SK-N-SH treated with all-trans-retinoic acid at 6 μM for 48 hours (cell line): ENCODE measurements around the gene SDC3.
A peak's percentile ranks its signal among the peaks of the same experiment; 100 is the strongest.
"Not testable (repeated sequence)": the region's sequence is repeated elsewhere in the genome, so short reads cannot be mapped to it uniquely, and the experiment has no call there.

ENCODE experiments used
- ATAC-seq: fragments of 200-7000 bp; cut with Tn5 transposase; 3 replicates; pipeline ENCODE4 v1.9.1; 2020; ENCODE audit warnings: mild to moderate bottlenecking, moderate library complexity
- ARNTL ChIP-seq: fragments of 450-650 bp; formaldehyde crosslinking; IDR thresholded peaks from 2 replicates; pipeline ENCODE4 v1.5.0; 2020; ENCODE audit warnings: low read depth, mild to moderate bottlenecking, moderate library complexity, borderline replicate concordance
- BACH2 ChIP-seq: fragments of 250-450 bp; sonication (Bioruptor Pico); IDR thresholded peaks from 2 replicates; pipeline ENCODE4 v1.9.0; 2021; ENCODE audit warnings: mild to moderate bottlenecking, borderline replicate concordance
- CSDC2 ChIP-seq: fragments of 250-450 bp; sonication (Bioruptor Pico); IDR thresholded peaks from 2 replicates; pipeline ENCODE4 v1.5.0; 2020; ENCODE audit warnings: mild to moderate bottlenecking, moderate library complexity
- ESRRG ChIP-seq: fragments of 250-450 bp; sonication (Bioruptor Pico); IDR thresholded peaks from 2 replicates; pipeline ENCODE4 v1.6.1; 2021; ENCODE audit warnings: mild to moderate bottlenecking
- GLIS3 ChIP-seq: fragments of 250-450 bp; sonication (Bioruptor Pico); IDR thresholded peaks from 2 replicates; pipeline ENCODE4 v1.5.0; 2020; ENCODE audit warnings: mild to moderate bottlenecking, moderate library complexity
- ISL1 ChIP-seq: fragments of 250-450 bp; sonication (Bioruptor Pico); IDR thresholded peaks from 2 replicates; pipeline ENCODE4 v2.1.2; 2022; ENCODE audit warnings: mild to moderate bottlenecking, moderate library complexity
- OSR1 ChIP-seq: fragments of 250-450 bp; sonication (Bioruptor Pico); IDR thresholded peaks from 2 replicates; pipeline ENCODE4 v1.8.0; 2022; ENCODE audit warnings: moderate library complexity, mild to moderate bottlenecking, inconsistent platforms
- RARB ChIP-seq: fragments of 250-450 bp; sonication (Bioruptor Pico); IDR thresholded peaks from 2 replicates; pipeline ENCODE4 v1.8.0; 2021; ENCODE audit warnings: mild to moderate bottlenecking, moderate library complexity
- SNAI2 ChIP-seq: fragments of 250-450 bp; sonication (Bioruptor Pico); IDR thresholded peaks from 2 replicates; pipeline ENCODE4 v1.5.0; 2020; ENCODE audit warnings: mild to moderate bottlenecking, moderate library complexity
- TCF4 ChIP-seq: fragments of 250-450 bp; sonication (Bioruptor Pico); IDR thresholded peaks from 2 replicates; pipeline ENCODE4 v1.8.0; 2021; ENCODE audit warnings: mild to moderate bottlenecking, moderate library complexity, borderline replicate concordance
- TOX ChIP-seq: fragments of 250-450 bp; sonication (Bioruptor Pico); IDR thresholded peaks from 2 replicates; pipeline ENCODE4 v1.8.0; 2021; ENCODE audit warnings: mild to moderate bottlenecking, moderate library complexity, borderline replicate concordance
- ZC3H10 ChIP-seq: fragments of 250-450 bp; sonication (Bioruptor Pico); IDR thresholded peaks from 2 replicates; pipeline ENCODE4 v1.5.1; 2021; ENCODE audit warnings: mild to moderate bottlenecking, moderate library complexity
- ZFP3 ChIP-seq: fragments of 250-450 bp; sonication (Bioruptor Pico); IDR thresholded peaks from 2 replicates; pipeline ENCODE4 v1.5.0; 2020; ENCODE audit warnings: mild to moderate bottlenecking, moderate library complexity
- ZFP30 ChIP-seq: fragments of 450-650 bp; formaldehyde crosslinking; IDR thresholded peaks from 2 replicates; pipeline ENCODE4 v1.5.0; 2022; ENCODE audit warnings: mild to moderate bottlenecking, moderate library complexity
- ZNF565 ChIP-seq: fragments of 450-650 bp; formaldehyde crosslinking; conservative IDR thresholded peaks from 2 replicates; pipeline ENCODE4 v1.5.0; 2020; ENCODE audit warnings: low read depth, mild to moderate bottlenecking, moderate library complexity
- ZNF70 ChIP-seq: fragments of 450-650 bp; formaldehyde crosslinking; IDR thresholded peaks from 2 replicates; pipeline ENCODE4 v1.5.0; 2020; ENCODE audit warnings: mild to moderate bottlenecking, moderate library complexity
- ZNF8 ChIP-seq: fragments of 450-650 bp; formaldehyde crosslinking; IDR thresholded peaks from 2 replicates; pipeline ENCODE4 v1.5.0; 2020; ENCODE audit warnings: mild to moderate bottlenecking, moderate library complexity
- TF ChIP-seq, protein P1 (sequence below): fragments of 250-450 bp; sonication (Bioruptor Pico); IDR thresholded peaks from 2 replicates; pipeline ENCODE4 v1.8.0; 2021; ENCODE audit warnings: low read depth, mild to moderate bottlenecking, moderate library complexity, borderline replicate concordance
- TF ChIP-seq, protein P2 (sequence below): fragments of 250-450 bp; sonication (Bioruptor Pico); IDR thresholded peaks from 2 replicates; pipeline ENCODE4 v1.5.1; 2020; ENCODE audit warnings: low read depth, mild to moderate bottlenecking, moderate library complexity
- TF ChIP-seq, protein P3 (sequence below): fragments of 250-450 bp; sonication (Bioruptor Pico); IDR thresholded peaks from 2 replicates; pipeline ENCODE4 v1.5.1; 2021; ENCODE audit warnings: mild to moderate bottlenecking, moderate library complexity
- TF ChIP-seq, protein P4 (sequence below): fragments of 250-450 bp; sonication (Bioruptor Pico); IDR thresholded peaks from 2 replicates; pipeline ENCODE4 v1.8.0; 2020; ENCODE audit warnings: mild to moderate bottlenecking, moderate library complexity, borderline replicate concordance
- TF ChIP-seq, protein P5 (sequence below): fragments of 250-450 bp; sonication (Bioruptor Pico); IDR thresholded peaks from 2 replicates; pipeline ENCODE4 v1.5.0; 2020; ENCODE audit warnings: mild to moderate bottlenecking, moderate library complexity

The SDC3 gene

DNA sequence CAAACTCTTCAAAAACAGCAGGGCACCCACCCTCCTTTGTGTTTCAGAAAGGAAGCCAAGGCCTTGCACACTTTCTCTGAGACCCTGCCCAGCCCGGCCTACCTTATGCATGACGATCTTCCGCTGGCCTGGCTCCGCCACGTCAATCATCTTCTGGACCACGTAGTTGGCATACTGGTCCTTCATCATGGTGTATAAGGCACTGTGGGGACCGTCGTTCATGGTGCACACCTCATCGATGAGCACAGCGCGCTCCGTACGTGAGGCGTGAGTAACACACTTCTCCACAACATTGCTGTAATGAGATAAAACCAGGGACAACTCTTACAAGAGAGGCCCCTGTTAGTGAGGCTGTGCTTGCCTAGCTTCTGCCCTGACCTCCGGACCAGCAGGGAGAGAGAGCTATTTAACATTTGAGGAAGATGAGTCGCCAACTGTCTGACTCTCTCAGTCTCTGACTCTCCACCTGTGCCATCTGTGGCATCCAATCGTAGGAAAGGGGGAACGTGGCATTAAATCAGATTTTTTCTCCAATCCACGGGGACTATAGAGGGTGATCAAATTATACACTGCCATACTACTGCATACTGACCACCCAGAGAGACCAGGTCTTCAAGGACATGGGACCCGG, 28.1 kb upstream of the SDC3 start:
- no peak for TF ChIP-seq ZNF8
- ATAC-seq, result no peak

DNA sequence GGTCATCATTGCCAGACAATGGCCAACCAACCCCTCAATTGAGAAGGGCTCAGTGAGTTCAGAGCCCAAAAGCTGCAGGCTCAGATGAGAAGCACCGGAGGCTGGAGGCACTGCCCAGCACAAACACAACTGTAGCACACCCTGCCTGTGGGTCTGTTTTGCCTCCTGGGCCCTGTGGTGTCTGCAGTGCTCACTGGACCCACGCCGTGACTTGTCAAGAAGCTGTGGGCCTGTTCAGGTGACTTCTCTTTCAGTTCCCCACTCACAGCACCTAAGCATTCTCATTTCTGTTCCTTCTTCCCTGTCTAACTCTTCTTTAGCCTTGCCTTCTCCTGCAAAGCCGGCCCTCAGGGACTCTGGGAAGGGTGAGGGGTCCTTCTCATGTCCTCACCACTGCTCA, 27.2 kb upstream of the SDC3 start:
- ATAC-seq, result not testable (repeated sequence)

DNA sequence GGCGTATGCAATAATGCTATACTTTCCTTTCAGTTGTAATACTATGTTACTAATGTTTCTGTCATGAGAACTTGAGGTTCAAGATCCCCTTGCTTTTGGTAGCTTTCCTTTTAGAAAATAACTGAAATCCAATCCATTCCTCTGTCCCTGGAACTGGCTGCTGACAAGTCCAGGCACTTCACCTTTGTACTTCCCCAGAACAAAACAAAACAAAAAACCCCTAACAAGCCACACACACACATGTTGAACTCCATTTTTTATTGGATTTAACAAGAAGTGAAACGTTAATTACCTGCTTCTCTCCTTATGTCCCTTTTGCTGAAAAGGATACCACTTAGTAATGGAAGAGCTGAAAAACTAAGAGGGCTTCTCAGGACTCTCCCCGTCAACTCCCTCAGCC, 26.1 kb upstream of the SDC3 start:
- ATAC-seq, result no peak
- no peak for TF ChIP-seq GLIS3
- no peak for TF ChIP-seq ISL1 (CRISPR knock-in tag)
- no peak for TF ChIP-seq TOX
- TF ChIP-seq TCF4 (CRISPR knock-in tag), result no peak
- TF ChIP-seq CSDC2 (CRISPR knock-in tag), result no peak
- no peak for TF ChIP-seq ZNF70
- no peak for TF ChIP-seq RARB (CRISPR knock-in tag)
- TF ChIP-seq SNAI2 (CRISPR knock-in tag), result no peak
- TF ChIP-seq, protein P1, sequence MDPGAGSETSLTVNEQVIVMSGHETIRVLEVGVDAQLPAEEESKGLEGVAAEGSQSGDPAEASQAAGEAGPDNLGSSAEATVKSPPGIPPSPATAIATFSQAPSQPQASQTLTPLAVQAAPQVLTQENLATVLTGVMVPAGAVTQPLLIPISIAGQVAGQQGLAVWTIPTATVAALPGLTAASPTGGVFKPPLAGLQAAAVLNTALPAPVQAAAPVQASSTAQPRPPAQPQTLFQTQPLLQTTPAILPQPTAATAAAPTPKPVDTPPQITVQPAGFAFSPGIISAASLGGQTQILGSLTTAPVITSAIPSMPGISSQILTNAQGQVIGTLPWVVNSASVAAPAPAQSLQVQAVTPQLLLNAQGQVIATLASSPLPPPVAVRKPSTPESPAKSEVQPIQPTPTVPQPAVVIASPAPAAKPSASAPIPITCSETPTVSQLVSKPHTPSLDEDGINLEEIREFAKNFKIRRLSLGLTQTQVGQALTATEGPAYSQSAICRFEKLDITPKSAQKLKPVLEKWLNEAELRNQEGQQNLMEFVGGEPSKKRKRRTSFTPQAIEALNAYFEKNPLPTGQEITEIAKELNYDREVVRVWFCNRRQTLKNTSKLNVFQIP, result no peak
- TF ChIP-seq, protein P2, sequence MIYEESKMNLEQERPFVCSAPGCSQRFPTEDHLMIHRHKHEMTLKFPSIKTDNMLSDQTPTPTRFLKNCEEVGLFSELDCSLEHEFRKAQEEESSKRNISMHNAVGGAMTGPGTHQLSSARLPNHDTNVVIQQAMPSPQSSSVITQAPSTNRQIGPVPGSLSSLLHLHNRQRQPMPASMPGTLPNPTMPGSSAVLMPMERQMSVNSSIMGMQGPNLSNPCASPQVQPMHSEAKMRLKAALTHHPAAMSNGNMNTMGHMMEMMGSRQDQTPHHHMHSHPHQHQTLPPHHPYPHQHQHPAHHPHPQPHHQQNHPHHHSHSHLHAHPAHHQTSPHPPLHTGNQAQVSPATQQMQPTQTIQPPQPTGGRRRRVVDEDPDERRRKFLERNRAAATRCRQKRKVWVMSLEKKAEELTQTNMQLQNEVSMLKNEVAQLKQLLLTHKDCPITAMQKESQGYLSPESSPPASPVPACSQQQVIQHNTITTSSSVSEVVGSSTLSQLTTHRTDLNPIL, result no peak
- TF ChIP-seq ZC3H10 (CRISPR knock-in tag), result no peak
- no peak for TF ChIP-seq ZFP30 (CRISPR knock-in tag)
- TF ChIP-seq, protein P3, sequence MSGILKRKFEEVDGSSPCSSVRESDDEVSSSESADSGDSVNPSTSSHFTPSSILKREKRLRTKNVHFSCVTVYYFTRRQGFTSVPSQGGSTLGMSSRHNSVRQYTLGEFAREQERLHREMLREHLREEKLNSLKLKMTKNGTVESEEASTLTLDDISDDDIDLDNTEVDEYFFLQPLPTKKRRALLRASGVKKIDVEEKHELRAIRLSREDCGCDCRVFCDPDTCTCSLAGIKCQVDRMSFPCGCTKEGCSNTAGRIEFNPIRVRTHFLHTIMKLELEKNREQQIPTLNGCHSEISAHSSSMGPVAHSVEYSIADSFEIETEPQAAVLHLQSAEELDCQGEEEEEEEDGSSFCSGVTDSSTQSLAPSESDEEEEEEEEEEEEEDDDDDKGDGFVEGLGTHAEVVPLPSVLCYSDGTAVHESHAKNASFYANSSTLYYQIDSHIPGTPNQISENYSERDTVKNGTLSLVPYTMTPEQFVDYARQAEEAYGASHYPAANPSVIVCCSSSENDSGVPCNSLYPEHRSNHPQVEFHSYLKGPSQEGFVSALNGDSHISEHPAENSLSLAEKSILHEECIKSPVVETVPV (CRISPR knock-in tag), result no peak
- no peak for TF ChIP-seq ZNF8
- TF ChIP-seq ARNTL, result no peak
- no peak for TF ChIP-seq OSR1 (CRISPR knock-in tag)
- TF ChIP-seq, all 23 proteins: peak for 0

DNA sequence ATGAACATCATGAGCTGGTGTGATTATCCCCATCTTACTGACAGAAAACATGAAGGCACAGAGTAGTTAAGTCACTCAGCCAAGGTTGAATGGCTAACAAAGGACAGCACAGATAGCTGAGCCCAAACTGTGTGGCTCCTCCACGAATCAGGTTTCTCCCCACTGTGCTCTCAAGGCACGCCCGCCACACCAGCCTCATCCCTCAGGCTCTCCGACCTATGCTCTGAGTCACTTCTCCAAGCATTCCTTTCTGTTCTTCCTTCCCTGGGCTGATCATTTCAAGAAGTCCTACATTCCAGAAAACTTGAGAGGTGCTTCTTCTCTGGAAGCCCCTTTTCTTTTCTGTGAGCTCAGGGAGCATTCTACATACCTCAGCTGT, 25.3 kb upstream of the SDC3 start:
- TF ChIP-seq RARB (CRISPR knock-in tag), result no peak
- no peak for TF ChIP-seq ZC3H10 (CRISPR knock-in tag)
- no peak for TF ChIP-seq ISL1 (CRISPR knock-in tag)
- TF ChIP-seq OSR1 (CRISPR knock-in tag), result no peak
- no peak for TF ChIP-seq CSDC2 (CRISPR knock-in tag)
- TF ChIP-seq ZFP3 (CRISPR knock-in tag), result no peak
- TF ChIP-seq BACH2, result no peak
- TF ChIP-seq, protein P4, sequence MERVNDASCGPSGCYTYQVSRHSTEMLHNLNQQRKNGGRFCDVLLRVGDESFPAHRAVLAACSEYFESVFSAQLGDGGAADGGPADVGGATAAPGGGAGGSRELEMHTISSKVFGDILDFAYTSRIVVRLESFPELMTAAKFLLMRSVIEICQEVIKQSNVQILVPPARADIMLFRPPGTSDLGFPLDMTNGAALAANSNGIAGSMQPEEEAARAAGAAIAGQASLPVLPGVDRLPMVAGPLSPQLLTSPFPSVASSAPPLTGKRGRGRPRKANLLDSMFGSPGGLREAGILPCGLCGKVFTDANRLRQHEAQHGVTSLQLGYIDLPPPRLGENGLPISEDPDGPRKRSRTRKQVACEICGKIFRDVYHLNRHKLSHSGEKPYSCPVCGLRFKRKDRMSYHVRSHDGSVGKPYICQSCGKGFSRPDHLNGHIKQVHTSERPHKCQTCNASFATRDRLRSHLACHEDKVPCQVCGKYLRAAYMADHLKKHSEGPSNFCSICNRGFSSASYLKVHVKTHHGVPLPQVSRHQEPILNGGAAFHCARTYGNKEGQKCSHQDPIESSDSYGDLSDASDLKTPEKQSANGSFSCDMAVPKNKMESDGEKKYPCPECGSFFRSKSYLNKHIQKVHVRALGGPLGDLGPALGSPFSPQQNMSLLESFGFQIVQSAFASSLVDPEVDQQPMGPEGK (CRISPR knock-in tag), result no peak
- TF ChIP-seq, protein P3 (CRISPR knock-in tag), result no peak
- TF ChIP-seq, protein P1, result no peak
- TF ChIP-seq ZFP30 (CRISPR knock-in tag), result no peak
- no peak for TF ChIP-seq ARNTL
- TF ChIP-seq TOX, result no peak
- TF ChIP-seq ZNF8, result no peak
- TF ChIP-seq, protein P2, result no peak
- TF ChIP-seq ZNF565, result no peak
- TF ChIP-seq ZNF70, result no peak
- TF ChIP-seq SNAI2 (CRISPR knock-in tag), result no peak
- no peak for TF ChIP-seq ESRRG
- TF ChIP-seq, protein P5, sequence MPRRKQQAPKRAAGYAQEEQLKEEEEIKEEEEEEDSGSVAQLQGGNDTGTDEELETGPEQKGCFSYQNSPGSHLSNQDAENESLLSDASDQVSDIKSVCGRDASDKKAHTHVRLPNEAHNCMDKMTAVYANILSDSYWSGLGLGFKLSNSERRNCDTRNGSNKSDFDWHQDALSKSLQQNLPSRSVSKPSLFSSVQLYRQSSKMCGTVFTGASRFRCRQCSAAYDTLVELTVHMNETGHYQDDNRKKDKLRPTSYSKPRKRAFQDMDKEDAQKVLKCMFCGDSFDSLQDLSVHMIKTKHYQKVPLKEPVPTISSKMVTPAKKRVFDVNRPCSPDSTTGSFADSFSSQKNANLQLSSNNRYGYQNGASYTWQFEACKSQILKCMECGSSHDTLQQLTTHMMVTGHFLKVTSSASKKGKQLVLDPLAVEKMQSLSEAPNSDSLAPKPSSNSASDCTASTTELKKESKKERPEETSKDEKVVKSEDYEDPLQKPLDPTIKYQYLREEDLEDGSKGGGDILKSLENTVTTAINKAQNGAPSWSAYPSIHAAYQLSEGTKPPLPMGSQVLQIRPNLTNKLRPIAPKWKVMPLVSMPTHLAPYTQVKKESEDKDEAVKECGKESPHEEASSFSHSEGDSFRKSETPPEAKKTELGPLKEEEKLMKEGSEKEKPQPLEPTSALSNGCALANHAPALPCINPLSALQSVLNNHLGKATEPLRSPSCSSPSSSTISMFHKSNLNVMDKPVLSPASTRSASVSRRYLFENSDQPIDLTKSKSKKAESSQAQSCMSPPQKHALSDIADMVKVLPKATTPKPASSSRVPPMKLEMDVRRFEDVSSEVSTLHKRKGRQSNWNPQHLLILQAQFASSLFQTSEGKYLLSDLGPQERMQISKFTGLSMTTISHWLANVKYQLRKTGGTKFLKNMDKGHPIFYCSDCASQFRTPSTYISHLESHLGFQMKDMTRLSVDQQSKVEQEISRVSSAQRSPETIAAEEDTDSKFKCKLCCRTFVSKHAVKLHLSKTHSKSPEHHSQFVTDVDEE (CRISPR knock-in tag), result no peak
- ATAC-seq, result peak; percentile 76
